HepG2 (cell line): Measurements from ENCODE around the gene KTI12. TPM values are rescaled to one million over a fixed set of nuclear protein-coding genes. Genes with fewer than 3 reads are reported as not detected.
A peak's percentile ranks its signal among the peaks of the same experiment; 100 is the strongest.

Experiments used
- AGO1 ChIP-seq: fragments of 200-400 bp; formaldehyde crosslinking; IDR thresholded peaks from 2 replicates; pipeline ENCODE4 v1.6.1; 2017; ENCODE audit warnings: mild to moderate bottlenecking, low read depth, low read length, moderate library complexity; ENCODE audit not compliant: poor library complexity, severe bottlenecking
- ATF7-NPFF ChIP-seq: sonication (generic); formaldehyde crosslinking; IDR thresholded peaks from 2 replicates; pipeline ENCODE4 v1.8.1; 2023; ENCODE audit warnings: mild to moderate bottlenecking, low read depth, missing genetic modification reagents, moderate library complexity
- BCL6 ChIP-seq: IDR thresholded peaks from 2 replicates; pipeline ENCODE4 v1.6.1; 2016; ENCODE audit warnings: missing genetic modification reagents, missing compliant biosample characterization
- CAMTA2 ChIP-seq: sonication (generic); formaldehyde crosslinking; IDR thresholded peaks from 2 replicates; pipeline ENCODE4 v1.4.0; 2020; ENCODE audit warnings: mild to moderate bottlenecking, missing genetic modification reagents, borderline replicate concordance
- FOXA3 ChIP-seq: IDR thresholded peaks from 2 replicates; pipeline ENCODE4 v1.6.1; 2016; ENCODE audit warnings: missing genetic modification reagents, missing compliant biosample characterization
- KDM5B ChIP-seq: sonication (generic); formaldehyde crosslinking; IDR thresholded peaks from 2 replicates; pipeline ENCODE4 v1.4.0; 2020; ENCODE audit warnings: missing genetic modification reagents, mild to moderate bottlenecking, borderline replicate concordance
- NFRKB ChIP-seq: fragments of 450-650 bp; IDR thresholded peaks from 2 replicates; pipeline ENCODE4 v1.6.1; 2017
- PAX8 ChIP-seq: sonication (generic); formaldehyde crosslinking; IDR thresholded peaks from 2 replicates; pipeline ENCODE4 v1.8.0; 2022; ENCODE audit warnings: mild to moderate bottlenecking, missing genetic modification reagents, borderline replicate concordance
- PLRG1 ChIP-seq: fragments of 450-650 bp; conservative IDR thresholded peaks from 2 replicates; pipeline ENCODE4 v1.6.1; 2016
- TGIF2 ChIP-seq: IDR thresholded peaks from 2 replicates; pipeline ENCODE4 v1.6.1; 2016; ENCODE audit warnings: control low read depth, missing compliant biosample characterization
- ZIK1 ChIP-seq: sonication (generic); formaldehyde crosslinking; IDR thresholded peaks from 2 replicates; pipeline ENCODE4 v1.5.0; 2020; ENCODE audit warnings: mild to moderate bottlenecking, low read depth, missing genetic modification reagents, borderline replicate concordance
- ZNF329 ChIP-seq: sonication (generic); formaldehyde crosslinking; IDR thresholded peaks from 2 replicates; pipeline ENCODE4 v1.9.0; 2021; ENCODE audit warnings: low read depth, mild to moderate bottlenecking, missing genetic modification reagents
- ZNF350 ChIP-seq: sonication (generic); formaldehyde crosslinking; IDR thresholded peaks from 2 replicates; pipeline ENCODE4 v1.4.0; 2020; ENCODE audit warnings: mild to moderate bottlenecking, low read depth, missing genetic modification reagents, borderline replicate concordance
- ZNF607 ChIP-seq: sonication (generic); formaldehyde crosslinking; IDR thresholded peaks from 2 replicates; pipeline ENCODE4 v1.5.1; 2020; ENCODE audit warnings: missing genetic modification reagents, mild to moderate bottlenecking, borderline replicate concordance
- ZNF713 ChIP-seq: sonication (generic); formaldehyde crosslinking; IDR thresholded peaks from 2 replicates; pipeline ENCODE4 v1.4.0; 2020; ENCODE audit warnings: mild to moderate bottlenecking, missing genetic modification reagents
- ZNF75D ChIP-seq: sonication (generic); formaldehyde crosslinking; IDR thresholded peaks from 2 replicates; pipeline ENCODE4 v1.8.1; 2023; ENCODE audit warnings: missing genetic modification reagents, mild to moderate bottlenecking, borderline replicate concordance
- ZNF782 ChIP-seq: sonication (generic); formaldehyde crosslinking; IDR thresholded peaks from 2 replicates; pipeline ENCODE4 v1.4.0; 2020; ENCODE audit warnings: missing genetic modification reagents, mild to moderate bottlenecking, borderline replicate concordance
- polyA plus RNA-seq, 8 experiments: library from polyadenylated mRNA; depleted of rRNA in 3 of 8; stranded (reverse) in 7 of 8; unstranded in 1 of 8; fragments of >200 nt; fragmentation: Illumina TruSeq in 4 of 8; extraction: Trizol in 4 of 8; gene quantifications; 2 replicates each; pipeline versions ENCODE4 v1.2.1 to v1.2.3, GENCODE V29; 2011 to 2016; ENCODE audit warnings: low read depth in 4 of 8, missing spikeins in 1 of 8, mixed read lengths in 1 of 8; ENCODE audit not compliant: insufficient read depth in 1 of 8
- total RNA-seq, 5 experiments: library from RNA; depleted of rRNA; stranded (reverse); fragments of >200 nt; fragmentation: Illumina TruSeq; extraction: Trizol; gene quantifications; 2 replicates each; pipeline ENCODE4 v1.2.3, GENCODE V29; 2016; ENCODE audit warnings: low read depth in 1 of 5
- TF ChIP-seq, protein P1 (sequence below): sonication (generic); formaldehyde crosslinking; IDR thresholded peaks from 2 replicates; pipeline ENCODE4 v1.8.0; 2023; ENCODE audit warnings: mild to moderate bottlenecking, missing genetic modification reagents
- TF ChIP-seq, protein P2 (sequence below): IDR thresholded peaks from 2 replicates; pipeline ENCODE4 v1.6.1; 2016; ENCODE audit warnings: mild to moderate bottlenecking, missing biosample characterization, missing genetic modification reagents
- TF ChIP-seq, protein P3 (sequence below): sonication (generic); formaldehyde crosslinking; IDR thresholded peaks from 2 replicates; pipeline ENCODE4 v1.5.1; 2020; ENCODE audit warnings: missing genetic modification reagents, mild to moderate bottlenecking, borderline replicate concordance
- TF ChIP-seq, protein P4 (sequence below): sonication (generic); formaldehyde crosslinking; IDR thresholded peaks from 2 replicates; pipeline ENCODE4 v1.5.1; 2020; ENCODE audit warnings: mild to moderate bottlenecking, missing genetic modification reagents, borderline replicate concordance

Gene KTI12
- total and polyA plus RNA-seq, 2 of the 13 experiments (the other 11 are each of a cell fraction or from before 2014, with no cell fraction given) = 7.4 to 10.2 TPM

DNA sequence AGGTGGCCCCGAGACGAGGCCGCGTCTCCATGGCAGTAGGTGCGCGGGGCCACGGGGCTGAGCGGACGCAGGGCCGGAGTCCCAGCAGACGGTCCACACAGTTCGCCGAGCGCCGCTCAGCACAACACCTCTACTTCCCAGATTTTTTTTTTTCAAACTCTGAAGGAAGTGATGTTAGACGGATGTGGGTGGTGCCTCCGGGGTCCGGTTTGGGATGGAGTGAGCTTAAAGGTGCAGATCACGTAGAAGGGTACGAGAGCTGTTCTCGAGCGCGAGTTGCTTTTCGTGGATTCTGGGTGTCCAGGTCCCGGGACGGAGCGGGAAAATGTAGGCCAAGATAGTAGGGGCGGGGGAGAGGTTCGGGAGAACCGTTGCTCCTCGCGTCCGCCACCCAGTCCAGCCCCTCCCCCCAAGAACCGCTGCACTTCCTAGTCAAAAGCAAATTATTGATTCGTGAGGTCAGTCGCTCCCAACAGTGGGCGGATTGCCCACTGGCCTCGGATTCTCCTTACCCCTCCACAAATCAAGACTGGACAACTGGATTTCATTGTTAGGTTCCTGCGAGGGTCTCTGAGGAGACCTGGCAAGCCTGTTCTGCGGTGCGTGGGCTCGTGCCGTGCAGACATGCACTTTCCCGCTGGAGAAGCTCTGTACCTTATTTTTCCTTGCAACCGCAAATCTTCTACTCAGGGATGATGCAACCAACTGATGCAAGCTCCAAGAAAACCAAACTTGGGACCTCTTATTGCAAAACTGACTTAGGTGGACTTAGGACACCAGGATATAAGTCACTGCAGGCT lies 21.7 kb upstream of the KTI12 start, which contains the start of gene TXNDC12 (continued):
- TF ChIP-seq, protein P1, sequence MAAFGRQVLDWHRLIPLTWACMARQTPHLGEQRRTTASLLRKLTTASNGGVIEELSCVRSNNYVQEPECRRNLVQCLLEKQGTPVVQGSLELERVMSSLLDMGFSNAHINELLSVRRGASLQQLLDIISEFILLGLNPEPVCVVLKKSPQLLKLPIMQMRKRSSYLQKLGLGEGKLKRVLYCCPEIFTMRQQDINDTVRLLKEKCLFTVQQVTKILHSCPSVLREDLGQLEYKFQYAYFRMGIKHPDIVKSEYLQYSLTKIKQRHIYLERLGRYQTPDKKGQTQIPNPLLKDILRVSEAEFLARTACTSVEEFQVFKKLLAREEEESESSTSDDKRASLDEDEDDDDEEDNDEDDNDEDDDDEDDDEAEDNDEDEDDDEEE (CRISPR knock-in tag) = no peak
- TF ChIP-seq NFRKB = no peak
- peak; percentile 50; the same call in 1 of the 2 replicates for TF ChIP-seq PAX8 (CRISPR knock-in tag)
- TF ChIP-seq TGIF2 (CRISPR knock-in tag) = peak; percentile 79; the same call in 1 of the 2 replicates
- TF ChIP-seq, protein P2, sequence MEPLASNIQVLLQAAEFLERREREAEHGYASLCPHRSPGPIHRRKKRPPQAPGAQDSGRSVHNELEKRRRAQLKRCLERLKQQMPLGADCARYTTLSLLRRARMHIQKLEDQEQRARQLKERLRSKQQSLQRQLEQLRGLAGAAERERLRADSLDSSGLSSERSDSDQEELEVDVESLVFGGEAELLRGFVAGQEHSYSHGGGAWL = 0 out of 2 replicates have a peak, but pooled peaks have one; percentile 41
- TF ChIP-seq ATF7-NPFF (CRISPR knock-in tag) = peak; percentile 55; the same call in 1 of the 2 replicates
- TF ChIP-seq KDM5B (CRISPR knock-in tag) = peak; percentile 79; the same call in 1 of the 2 replicates
- TF ChIP-seq ZNF713 = no peak
- no peak; the same call in 1 of the 2 replicates for TF ChIP-seq ZNF782 (CRISPR knock-in tag)
- TF ChIP-seq, protein P3, sequence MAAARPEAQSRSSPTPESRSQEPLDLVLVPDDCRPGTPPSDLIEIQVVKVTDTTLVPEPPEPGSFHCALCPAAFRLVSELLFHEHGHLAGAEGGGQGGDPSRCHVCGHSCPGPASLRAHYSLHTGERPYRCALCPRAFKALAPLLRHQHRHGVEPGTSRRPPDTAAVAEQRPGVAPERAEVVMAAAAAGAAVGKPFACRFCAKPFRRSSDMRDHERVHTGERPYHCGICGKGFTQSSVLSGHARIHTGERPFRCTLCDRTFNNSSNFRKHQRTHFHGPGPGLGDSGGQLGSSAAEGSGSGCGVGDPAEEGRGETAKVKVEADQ (CRISPR knock-in tag) = 0 out of 2 replicates have a peak, but pooled peaks have one; percentile 55
- TF ChIP-seq, protein P4, sequence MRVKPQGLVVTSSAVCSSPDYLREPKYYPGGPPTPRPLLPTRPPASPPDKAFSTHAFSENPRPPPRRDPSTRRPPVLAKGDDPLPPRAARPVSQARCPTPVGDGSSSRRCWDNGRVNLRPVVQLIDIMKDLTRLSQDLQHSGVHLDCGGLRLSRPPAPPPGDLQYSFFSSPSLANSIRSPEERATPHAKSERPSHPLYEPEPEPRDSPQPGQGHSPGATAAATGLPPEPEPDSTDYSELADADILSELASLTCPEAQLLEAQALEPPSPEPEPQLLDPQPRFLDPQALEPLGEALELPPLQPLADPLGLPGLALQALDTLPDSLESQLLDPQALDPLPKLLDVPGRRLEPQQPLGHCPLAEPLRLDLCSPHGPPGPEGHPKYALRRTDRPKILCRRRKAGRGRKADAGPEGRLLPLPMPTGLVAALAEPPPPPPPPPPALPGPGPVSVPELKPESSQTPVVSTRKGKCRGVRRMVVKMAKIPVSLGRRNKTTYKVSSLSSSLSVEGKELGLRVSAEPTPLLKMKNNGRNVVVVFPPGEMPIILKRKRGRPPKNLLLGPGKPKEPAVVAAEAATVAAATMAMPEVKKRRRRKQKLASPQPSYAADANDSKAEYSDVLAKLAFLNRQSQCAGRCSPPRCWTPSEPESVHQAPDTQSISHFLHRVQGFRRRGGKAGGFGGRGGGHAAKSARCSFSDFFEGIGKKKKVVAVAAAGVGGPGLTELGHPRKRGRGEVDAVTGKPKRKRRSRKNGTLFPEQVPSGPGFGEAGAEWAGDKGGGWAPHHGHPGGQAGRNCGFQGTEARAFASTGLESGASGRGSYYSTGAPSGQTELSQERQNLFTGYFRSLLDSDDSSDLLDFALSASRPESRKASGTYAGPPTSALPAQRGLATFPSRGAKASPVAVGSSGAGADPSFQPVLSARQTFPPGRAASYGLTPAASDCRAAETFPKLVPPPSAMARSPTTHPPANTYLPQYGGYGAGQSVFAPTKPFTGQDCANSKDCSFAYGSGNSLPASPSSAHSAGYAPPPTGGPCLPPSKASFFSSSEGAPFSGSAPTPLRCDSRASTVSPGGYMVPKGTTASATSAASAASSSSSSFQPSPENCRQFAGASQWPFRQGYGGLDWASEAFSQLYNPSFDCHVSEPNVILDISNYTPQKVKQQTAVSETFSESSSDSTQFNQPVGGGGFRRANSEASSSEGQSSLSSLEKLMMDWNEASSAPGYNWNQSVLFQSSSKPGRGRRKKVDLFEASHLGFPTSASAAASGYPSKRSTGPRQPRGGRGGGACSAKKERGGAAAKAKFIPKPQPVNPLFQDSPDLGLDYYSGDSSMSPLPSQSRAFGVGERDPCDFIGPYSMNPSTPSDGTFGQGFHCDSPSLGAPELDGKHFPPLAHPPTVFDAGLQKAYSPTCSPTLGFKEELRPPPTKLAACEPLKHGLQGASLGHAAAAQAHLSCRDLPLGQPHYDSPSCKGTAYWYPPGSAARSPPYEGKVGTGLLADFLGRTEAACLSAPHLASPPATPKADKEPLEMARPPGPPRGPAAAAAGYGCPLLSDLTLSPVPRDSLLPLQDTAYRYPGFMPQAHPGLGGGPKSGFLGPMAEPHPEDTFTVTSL (CRISPR knock-in tag) = no peak
- no peak for TF ChIP-seq PLRG1
- peak; percentile 52 for TF ChIP-seq AGO1
- no peak for TF ChIP-seq ZNF75D
- peak; percentile 10 for TF ChIP-seq BCL6 (CRISPR knock-in tag)
- peak; percentile 27; the same call in 1 of the 2 replicates for TF ChIP-seq CAMTA2 (CRISPR knock-in tag)
- TF ChIP-seq ZNF350 (CRISPR knock-in tag) = peak; percentile 83
- TF ChIP-seq FOXA3 (CRISPR knock-in tag) = peak; percentile 47
- TF ChIP-seq ZIK1 (CRISPR knock-in tag) = peak; percentile 88; the same call in 1 of the 2 replicates
- peak; percentile 62; the same call in 1 of the 2 replicates for TF ChIP-seq ZNF329 (CRISPR knock-in tag)
- TF ChIP-seq ZNF607 (CRISPR knock-in tag) = no peak; the same call in 1 of the 2 replicates
